ENCODE data around the gene MNX1.

The MNX1 gene

GRCh38 chr7:157058068-157058467 is 47.6 kb upstream of the MNX1 start:
- Histone ChIP-seq H3K4me2 (ENCODE audit: low read depth, low read length, poor library complexity, severe bottlenecking) (no peak overlapping the region), H3K36me3 (ENCODE audit: insufficient read depth, low read length) (no peaks in the 10 kb centered on the region), H3K4me3 (ENCODE audit: low read length, poor library complexity, severe bottlenecking) (no peak overlapping the region), H3K9me2 (replicated peaks; ENCODE audit: low read depth, low read length) (no peaks in the 10 kb centered on the region), H3K9me3 (ENCODE audit: insufficient read depth, low read depth, low read length) (no peaks in the 10 kb centered on the region; the same call in 1 of the 2 replicates), H3F3A (ENCODE audit: low read depth) (no peaks in the 10 kb centered on the region), H3K79me2 (ENCODE audit: insufficient read depth, low read length) (no peaks in the 10 kb centered on the region), H3K27me3 (ENCODE audit: insufficient read depth, low read length, poor library complexity, severe bottlenecking) (no peaks in the 10 kb centered on the region), H2AFZ (ENCODE audit: low read length) (no peak overlapping the region), H3K9ac (ENCODE audit: low read depth, low read length, poor library complexity, severe bottlenecking) (no peak overlapping the region), H4K20me1 (ENCODE audit: insufficient read depth, low read length, poor library complexity, severe bottlenecking) (no peaks in the 10 kb centered on the region), H3K4me1 (ENCODE audit: insufficient read depth, low read length, poor library complexity, severe bottlenecking) (no peaks in the 10 kb centered on the region)
- TF ChIP-seq CTCF (conservative IDR thresholded peaks at IDR 0.05; ENCODE audit: low read length), result no peak
- no peak for TF ChIP-seq EZH2phosphoT487 (IDR thresholded peaks at IDR 0.05; ENCODE audit: borderline replicate concordance)

- Histone ChIP-seq H3K9ac (ENCODE audit: low read depth, low read length, poor library complexity, severe bottlenecking) (no peak overlapping the region), H3K4me3 (ENCODE audit: low read length, poor library complexity, severe bottlenecking) (no peak overlapping the region), H3K36me3 (ENCODE audit: insufficient read depth, low read length) (no peaks in the 10 kb centered on the region), H3F3A (ENCODE audit: low read depth) (no peaks in the 10 kb centered on the region), H3K4me2 (ENCODE audit: low read depth, low read length, poor library complexity, severe bottlenecking) (no peak overlapping the region), H3K9me2 (replicated peaks; ENCODE audit: low read depth, low read length) (no peaks in the 10 kb centered on the region), H3K79me2 (ENCODE audit: insufficient read depth, low read length) (no peaks in the 10 kb centered on the region), H3K4me1 (ENCODE audit: insufficient read depth, low read length, poor library complexity, severe bottlenecking) (no peaks in the 10 kb centered on the region), H2AFZ (ENCODE audit: low read length) (no peak overlapping the region), H4K20me1 (ENCODE audit: insufficient read depth, low read length, poor library complexity, severe bottlenecking) (no peaks in the 10 kb centered on the region), H3K9me3 (ENCODE audit: insufficient read depth, low read depth, low read length) (no peaks in the 10 kb centered on the region), H3K27me3 (ENCODE audit: insufficient read depth, low read length, poor library complexity, severe bottlenecking) (no peaks in the 10 kb centered on the region)
- TF ChIP-seq EZH2phosphoT487 (IDR thresholded peaks at IDR 0.05; ENCODE audit: borderline replicate concordance) (no peak), CTCF (conservative IDR thresholded peaks at IDR 0.05; ENCODE audit: low read length) (no peak)
These were observed 46.8 kb upstream of the MNX1 start for GRCh38 chr7:157056957-157057902.

GRCh38 chr7:157056246-157056645 is 45.8 kb upstream of the MNX1 start:
- Histone ChIP-seq H3K9me2 (replicated peaks; ENCODE audit: low read depth, low read length) (no peaks in the 10 kb centered on the region), H3K4me3 (ENCODE audit: low read length, poor library complexity, severe bottlenecking) (no peak overlapping the region), H3K79me2 (ENCODE audit: insufficient read depth, low read length) (no peaks in the 10 kb centered on the region), H3K36me3 (ENCODE audit: insufficient read depth, low read length) (no peaks in the 10 kb centered on the region), H3F3A (ENCODE audit: low read depth) (no peaks in the 10 kb centered on the region), H2AFZ (ENCODE audit: low read length) (no peak overlapping the region), H4K20me1 (ENCODE audit: insufficient read depth, low read length, poor library complexity, severe bottlenecking) (no peaks in the 10 kb centered on the region), H3K9me3 (ENCODE audit: insufficient read depth, low read depth, low read length) (no peaks in the 10 kb centered on the region), H3K27me3 (ENCODE audit: insufficient read depth, low read length, poor library complexity, severe bottlenecking) (no peaks in the 10 kb centered on the region), H3K9ac (ENCODE audit: low read depth, low read length, poor library complexity, severe bottlenecking) (no peak overlapping the region), H3K4me1 (ENCODE audit: insufficient read depth, low read length, poor library complexity, severe bottlenecking) (no peaks in the 10 kb centered on the region), H3K4me2 (ENCODE audit: low read depth, low read length, poor library complexity, severe bottlenecking) (no peak overlapping the region)
- no peak for TF ChIP-seq EZH2phosphoT487 (IDR thresholded peaks at IDR 0.05; ENCODE audit: borderline replicate concordance)
- TF ChIP-seq CTCF (conservative IDR thresholded peaks at IDR 0.05; ENCODE audit: low read length), result no peak

Data from Loucy (cell line).